Small intestine (tissue), 16 donors: ENCODE results near the gene NPAS2. TPM values are rescaled to one million over a fixed set of nuclear protein-coding genes. Genes with fewer than 3 reads are reported as not detected.

Source experiments
- DNase-seq, 2 donors: peaks; one replicate each; pipeline versions ENCODE4 v3.0.0 to v3.0.0-alpha.2; 2013
- FAIRE-seq: peaks from 2 replicates; lab custom pipeline; 2012; peaks lifted over from hg19 to GRCh38; lab: Jason Lieb, UNC
- H3K27ac ChIP-seq, 3 donors: one replicate each; pipeline ENCODE4 v1.5.1; 2013; ENCODE audit warnings: low read length in 2 of 3, mild to moderate bottlenecking in 2 of 3, control low read depth in 1 of 3, inconsistent platforms in 1 of 3, low read depth in 1 of 3, moderate library complexity in 1 of 3
- H3K27me3 ChIP-seq, 3 donors: one replicate each; pipeline ENCODE4 v1.6.1; 2013; ENCODE audit warnings: low read length in 3 of 3, inconsistent platforms in 1 of 3; ENCODE audit not compliant: control insufficient read depth in 3 of 3, insufficient read depth in 3 of 3
- H3K36me3 ChIP-seq, 3 donors: one replicate each; pipeline ENCODE4 v1.6.1; 2013; ENCODE audit warnings: low read length in 3 of 3, inconsistent platforms in 1 of 3, low read depth in 1 of 3, mild to moderate bottlenecking in 1 of 3, moderate library complexity in 1 of 3; ENCODE audit not compliant: control insufficient read depth in 3 of 3, insufficient read depth in 2 of 3
- H3K4me1 ChIP-seq, 3 donors: one replicate each; pipeline ENCODE4 v1.6.1; 2013; ENCODE audit warnings: low read length in 2 of 3, inconsistent platforms in 1 of 3, low read depth in 1 of 3, mild to moderate bottlenecking in 1 of 3, moderate library complexity in 1 of 3; ENCODE audit not compliant: control insufficient read depth in 3 of 3, insufficient read depth in 2 of 3
- H3K4me3 ChIP-seq, 3 donors: one replicate each; pipeline ENCODE4 v1.5.1; 2013; ENCODE audit warnings: low read length in 3 of 3, control low read depth in 1 of 3, inconsistent platforms in 1 of 3, low read depth in 1 of 3, mild to moderate bottlenecking in 1 of 3, moderate library complexity in 1 of 3
- H3K9me3 ChIP-seq, 2 donors: one replicate each; pipeline ENCODE4 v1.6.1; 2013; ENCODE audit warnings: low read depth in 1 of 2, low read length in 1 of 2; ENCODE audit not compliant: control insufficient read depth in 2 of 2, insufficient read depth in 1 of 2
- WGBS, 3 donors: extraction: QIAGEN DNeasy Blood & Tissue Kit; methylation state at CpG; one replicate each; pipeline ENCODE4 v1.1.7; 2013; 5-methylcytosine and 5-hydroxymethylcytosine counted together
- long read RNA-seq, 10 donors: transcript quantifications; one replicate each; lab custom pipeline, GENCODE V29; 2026
- polyA plus RNA-seq, 4 donors: library from polyadenylated mRNA; stranded (reverse) in 3 of 4; unstranded in 1 of 4; fragments of 200-250 nt in 3 of 4; fragments of 120-200 nt in 1 of 4; gene quantifications; one replicate each; pipeline versions ENCODE4 v1.2.1 to v1.2.3, GENCODE V29; 2013
- donor health status: healthy with polysubstance abuse.
- donor health status: control.
- donor health status: control.
- donor health status: Bipolar disorder and iron deficiency.
- donor health status: healthy.

Gene NPAS2
- polyA plus RNA-seq = 10 to 100 TPM; 23.9 to 34.2 (median 26.3) TPM
- long read RNA-seq, donor 1 = 0 reads
- long read RNA-seq, donor 2, partial matches to known transcripts = 0 of 1 reads
- long read RNA-seq, donor 2, other reads (novel, unspliced or antisense) = 0 of 1 reads
- long read RNA-seq, donor 3, partial matches to known transcripts = 0 of 2 reads
- long read RNA-seq, donor 3, other reads (novel, unspliced or antisense) = 0 of 2 reads
- long read RNA-seq, donor 4 = 0 reads
- long read RNA-seq, donor 5 = 0 reads
- long read RNA-seq, donor 6 = 0 reads
- long read RNA-seq, donor 7 = 0 reads
- long read RNA-seq, donor 8 = 0 reads
- long read RNA-seq, donor 9 = 0 reads
- long read RNA-seq, donor 10 = 0 reads

GRCh38 chr2:100819370-100820272 is at the start of gene NPAS2:
Gene NPAS2 (plus strand): TSS chr2:100820139. CDS start chr2:100904755, 84,616 bp downstream.
- peak within 1 kb of the TSS; percentile 56 to 91 (median 74) for H3K27ac ChIP-seq
- WGBS, 3 donors = 1% methylated on average over 42 to 91 of the region's 91 CpGs
- no peak for FAIRE-seq

GRCh38 chr2:100771125-100771524 is 48.8 kb upstream of the NPAS2 start:
- WGBS, 3 donors = 70 to 85% (median 81%) methylated on average over 4 of the region's 4 CpGs
- FAIRE-seq = no peak

More at GRCh38 chr2:100819370-100820272, at the start of gene NPAS2:
- no peaks in the 10 kb centered on the region for H3K9me3 ChIP-seq
- peaks cover 7 to 12% (median 9%) of the 10 kb centered on the region in 3 donors for H3K4me1 ChIP-seq
- H3K4me3 ChIP-seq = peak within 1 kb of the TSS; percentile 66 to 95 (median 76)
- DNase-seq = peak; percentile 55 to 72
- H3K36me3 ChIP-seq = no peaks in the 10 kb centered on the region
- H3K27me3 ChIP-seq = no peaks in the 10 kb centered on the region

GRCh38 chr2:100773538-100773937 is 46.4 kb upstream of the NPAS2 start:
- DNase-seq = no peak
- Histone ChIP-seq H3K9me3 (no peaks in the 10 kb centered on the region), H3K4me3 (no peak overlapping the region), H3K27me3 (no peaks in the 10 kb centered on the region), H3K27ac (no peak overlapping the region), H3K36me3 (no peaks in the 10 kb centered on the region), H3K4me1 (peaks cover 0 to 4% (median 0%) of the 10 kb centered on the region in 3 donors)
- 81 to 91% (median 85%) methylated on average over 4 of the region's 4 CpGs for WGBS, 3 donors
- FAIRE-seq = no peak

More at GRCh38 chr2:100771125-100771524, 48.8 kb upstream of the NPAS2 start:
- H3K4me3 ChIP-seq = no peak overlapping the region
- DNase-seq = no peak
- no peaks in the 10 kb centered on the region for H3K27me3 ChIP-seq
- H3K9me3 ChIP-seq = no peaks in the 10 kb centered on the region
- H3K4me1 ChIP-seq = no peaks in the 10 kb centered on the region
- H3K27ac ChIP-seq = no peak overlapping the region
- no peaks in the 10 kb centered on the region for H3K36me3 ChIP-seq

- Histone ChIP-seq H3K36me3 (no peaks in the 10 kb centered on the region), H3K4me1 (peaks cover 1 to 19% (median 2%) of the 10 kb centered on the region in 3 donors), H3K27ac (no peak overlapping the region), H3K27me3 (no peaks in the 10 kb centered on the region), H3K4me3 (no peak overlapping the region), H3K9me3 (peaks cover 0 to 7% of the 10 kb centered on the region in 2 donors)
- DNase-seq = no peak
- no peak for FAIRE-seq
Observed at GRCh38 chr2:100776445-100776844, 43.5 kb upstream of the NPAS2 start.

GRCh38 chr2:100778637-100779450 is 41.1 kb upstream of the NPAS2 start:
- H3K4me3 ChIP-seq = no peak overlapping the region
- H3K4me1 ChIP-seq = peaks cover 2 to 33% (median 3%) of the 10 kb centered on the region in 3 donors
- H3K27ac ChIP-seq = no peak overlapping the region
- FAIRE-seq = no peak
- WGBS, 3 donors = 85 to 92% (median 86%) methylated on average over 12 of the region's 12 CpGs
- H3K9me3 ChIP-seq = peaks cover 0 to 7% of the 10 kb centered on the region in 2 donors
- no peak for DNase-seq
- no peaks in the 10 kb centered on the region for H3K27me3 ChIP-seq
- no peaks in the 10 kb centered on the region for H3K36me3 ChIP-seq

GRCh38 chr2:100779908-100780202 is 40.1 kb upstream of the NPAS2 start:
- Histone ChIP-seq H3K27ac (peak overlapping the region in 2 of 3 donors; percentile 91 to 96), H3K9me3 (peaks cover 0 to 7% of the 10 kb centered on the region in 2 donors), H3K4me1 (peaks cover 2 to 41% (median 3%) of the 10 kb centered on the region in 3 donors), H3K4me3 (no peak overlapping the region), H3K27me3 (no peaks in the 10 kb centered on the region), H3K36me3 (no peaks in the 10 kb centered on the region)
- 83 to 92% (median 87%) methylated on average over 3 of the region's 3 CpGs for WGBS, 3 donors
- DNase-seq (no peak), FAIRE-seq (no peak)

GRCh38 chr2:100780203-100781008 is 39.5 kb upstream of the NPAS2 start:
- WGBS, 3 donors = 15 to 35% (median 33%) methylated on average over 8 of the region's 8 CpGs
- DNase-seq (peak; percentile 87 to 91), FAIRE-seq (no peak)
- Histone ChIP-seq H3K36me3 (no peaks in the 10 kb centered on the region), H3K27me3 (no peaks in the 10 kb centered on the region), H3K4me1 (peaks cover 3 to 46% (median 4%) of the 10 kb centered on the region in 3 donors), H3K27ac (peak overlapping the region; percentile 42 to 96 (median 91)), H3K9me3 (peaks cover 0 to 7% of the 10 kb centered on the region in 2 donors), H3K4me3 (no peak overlapping the region)
